Hepatocyte (in vitro differentiated cells): Measurements from ENCODE around the gene ARHGAP1.

Source experiments
- EZH2phosphoT487 ChIP-seq: fragments of 200-600 bp; sonication (generic); IDR thresholded peaks from one replicate; pipeline ENCODE4 v1.6.1; 2018; ENCODE audit warnings: antibody characterized with exemption, mild to moderate bottlenecking, low read depth, moderate library complexity; ENCODE audit not compliant: unreplicated experiment, severe bottlenecking
- TF ChIP-seq, protein P1 (sequence below): fragments of 200-600 bp; sonication (generic); IDR thresholded peaks from 2 replicates; pipeline ENCODE4 v1.5.1; 2016; ENCODE audit warnings: antibody characterized with exemption, mild to moderate bottlenecking; ENCODE audit not compliant: poor library complexity

DNA sequence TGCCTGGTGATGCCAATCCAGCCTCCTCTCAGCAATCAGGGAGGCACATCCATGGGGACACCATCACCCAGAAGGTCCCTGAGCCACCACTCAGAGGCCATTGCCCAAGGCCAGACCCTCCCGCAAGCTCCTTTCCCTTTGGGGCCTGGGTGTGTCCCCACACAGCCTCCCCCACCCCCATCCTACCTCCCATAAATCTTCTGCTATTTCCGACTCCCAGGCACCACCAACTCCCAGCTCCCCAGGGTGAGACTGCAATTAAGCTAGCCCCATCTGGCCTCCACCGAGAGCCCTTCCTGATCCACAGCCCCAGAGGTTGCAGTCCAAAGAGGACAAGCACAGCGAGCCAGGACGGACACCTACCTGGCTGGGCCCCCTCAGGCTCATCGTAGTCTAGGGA lies 6.3 kb downstream of the ARHGAP1 start:
- TF ChIP-seq, protein P1, sequence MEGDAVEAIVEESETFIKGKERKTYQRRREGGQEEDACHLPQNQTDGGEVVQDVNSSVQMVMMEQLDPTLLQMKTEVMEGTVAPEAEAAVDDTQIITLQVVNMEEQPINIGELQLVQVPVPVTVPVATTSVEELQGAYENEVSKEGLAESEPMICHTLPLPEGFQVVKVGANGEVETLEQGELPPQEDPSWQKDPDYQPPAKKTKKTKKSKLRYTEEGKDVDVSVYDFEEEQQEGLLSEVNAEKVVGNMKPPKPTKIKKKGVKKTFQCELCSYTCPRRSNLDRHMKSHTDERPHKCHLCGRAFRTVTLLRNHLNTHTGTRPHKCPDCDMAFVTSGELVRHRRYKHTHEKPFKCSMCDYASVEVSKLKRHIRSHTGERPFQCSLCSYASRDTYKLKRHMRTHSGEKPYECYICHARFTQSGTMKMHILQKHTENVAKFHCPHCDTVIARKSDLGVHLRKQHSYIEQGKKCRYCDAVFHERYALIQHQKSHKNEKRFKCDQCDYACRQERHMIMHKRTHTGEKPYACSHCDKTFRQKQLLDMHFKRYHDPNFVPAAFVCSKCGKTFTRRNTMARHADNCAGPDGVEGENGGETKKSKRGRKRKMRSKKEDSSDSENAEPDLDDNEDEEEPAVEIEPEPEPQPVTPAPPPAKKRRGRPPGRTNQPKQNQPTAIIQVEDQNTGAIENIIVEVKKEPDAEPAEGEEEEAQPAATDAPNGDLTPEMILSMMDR = no peak
- TF ChIP-seq EZH2phosphoT487 = no peak
